WERI-Rb-1 (cell line): ENCODE results near the gene NBPF4.
"Not testable (repeated sequence)": the region's sequence is repeated elsewhere in the genome, so short reads cannot be mapped to it uniquely, and the experiment has no call there.

Source experiments
- DNase-seq: peaks from one replicate; pipeline ENCODE4 v3.0.0-alpha.2; 2020
- H3K27ac ChIP-seq: fragments of 250-450 bp; sonication (Bioruptor Pico); 2 replicates; pipeline ENCODE4 v1.5.1; 2020; ENCODE audit warnings: mild to moderate bottlenecking, moderate library complexity
- H3K27me3 ChIP-seq: fragments of 250-450 bp; sonication (Bioruptor Pico); 2 replicates; pipeline ENCODE4 v1.5.1; 2021; ENCODE audit warnings: mild to moderate bottlenecking, low read depth, moderate library complexity; ENCODE audit not compliant: insufficient read depth, severe bottlenecking
- H3K36me3 ChIP-seq: fragments of 250-450 bp; sonication (Bioruptor Pico); 2 replicates; pipeline ENCODE4 v1.5.1; 2020; ENCODE audit warnings: mild to moderate bottlenecking, moderate library complexity
- H3K4me3 ChIP-seq: 2 replicates; pipeline ENCODE4 v1.5.1; 2011; ENCODE audit warnings: low read depth, mild to moderate bottlenecking, control low read depth, low read length
- H3K9me3 ChIP-seq: fragments of 250-450 bp; sonication (Bioruptor Pico); 2 replicates; pipeline ENCODE4 v1.5.1; 2021; ENCODE audit warnings: mild to moderate bottlenecking, moderate library complexity; ENCODE audit not compliant: severe bottlenecking
- CTCF ChIP-seq: IDR thresholded peaks from 2 replicates; pipeline ENCODE4 v1.5.1; 2011; ENCODE audit warnings: low read depth, mild to moderate bottlenecking, control low read depth, inconsistent platforms, low read length

Gene NBPF4

GRCh38 chr1:108226855-108227254 is 17.0 kb downstream of the NBPF4 start:
- H3K4me3 ChIP-seq, H3K9me3 ChIP-seq, H3K27ac ChIP-seq, DNase-seq, H3K27me3 ChIP-seq, H3K36me3 ChIP-seq: not testable (repeated sequence)

GRCh38 chr1:108223226-108223625 is 20.6 kb downstream of the NBPF4 start:
- DNase-seq, H3K27me3 ChIP-seq, H3K4me3 ChIP-seq, H3K9me3 ChIP-seq, H3K36me3 ChIP-seq, H3K27ac ChIP-seq: not testable (repeated sequence)

- H3K9me3 ChIP-seq, DNase-seq, H3K4me3 ChIP-seq, H3K27me3 ChIP-seq, H3K36me3 ChIP-seq, H3K27ac ChIP-seq: not testable (repeated sequence)
Measured at GRCh38 chr1:108217515-108218174, 26.2 kb downstream of the NBPF4 start.

- H3K36me3 ChIP-seq, H3K27me3 ChIP-seq, H3K9me3 ChIP-seq, DNase-seq, H3K4me3 ChIP-seq, H3K27ac ChIP-seq: not testable (repeated sequence)
Measured at GRCh38 chr1:108217007-108217406, 26.9 kb downstream of the NBPF4 start.

- H3K4me3 ChIP-seq, H3K9me3 ChIP-seq, H3K36me3 ChIP-seq, H3K27me3 ChIP-seq, H3K27ac ChIP-seq, DNase-seq: not testable (repeated sequence)
Measured at GRCh38 chr1:108216028-108216890, 27.6 kb downstream of the NBPF4 start.

- H3K4me3 ChIP-seq, H3K9me3 ChIP-seq, H3K27me3 ChIP-seq, DNase-seq, H3K27ac ChIP-seq, H3K36me3 ChIP-seq: not testable (repeated sequence)
Measured at GRCh38 chr1:108214641-108215465, 29.0 kb downstream of the NBPF4 start.

GRCh38 chr1:108211014-108211413 is 32.9 kb downstream of the NBPF4 start:
- H3K36me3 ChIP-seq, result no peaks in the 10 kb centered on the region
- H3K27ac ChIP-seq, result no peak overlapping the region
- no peaks in the 10 kb centered on the region for H3K9me3 ChIP-seq
- H3K4me3 ChIP-seq, result no peak overlapping the region
- no peak for DNase-seq
- H3K27me3 ChIP-seq, result no peaks in the 10 kb centered on the region
- TF ChIP-seq CTCF, result no peak

- no peak for TF ChIP-seq CTCF
- H3K4me3 ChIP-seq, result no peak overlapping the region
- H3K27me3 ChIP-seq, result no peaks in the 10 kb centered on the region
- H3K27ac ChIP-seq, result no peak overlapping the region
- DNase-seq, result no peak
- no peaks in the 10 kb centered on the region for H3K36me3 ChIP-seq
- H3K9me3 ChIP-seq, result no peaks in the 10 kb centered on the region
Measured at GRCh38 chr1:108209456-108210108, 34.3 kb downstream of the NBPF4 start.
